GM18508 (cell line): ENCODE measurements around the gene NEGR1.

ENCODE experiments used
- ATAC-seq: cut with Tn5 transposase; IDR thresholded peaks from one replicate; pipeline ENCODE4 v1.9.1; 2021; ENCODE audit warnings: moderate number of reproducible peaks; ENCODE audit not compliant: insufficient read depth, unreplicated experiment

Gene NEGR1

DNA sequence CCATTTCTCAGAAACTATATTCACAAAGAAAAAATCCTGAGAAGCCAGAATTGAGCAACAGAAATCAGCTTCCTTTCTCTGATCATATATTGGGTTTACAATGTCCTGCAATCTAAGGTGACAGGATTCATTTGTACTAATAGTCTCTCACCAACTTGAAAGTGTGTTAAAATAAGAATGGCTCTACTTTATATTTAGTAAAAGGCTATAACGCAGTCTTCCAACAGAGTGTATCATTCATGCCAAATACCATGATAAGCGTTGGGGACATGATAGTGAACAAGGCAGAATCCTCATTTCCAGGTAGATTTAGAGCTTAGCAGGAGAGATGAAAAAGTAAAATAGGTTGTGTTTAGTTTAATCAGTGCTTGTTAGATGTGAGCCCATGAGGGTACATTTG, 682.3 kb downstream of the NEGR1 start:
- no peak for ATAC-seq

DNA sequence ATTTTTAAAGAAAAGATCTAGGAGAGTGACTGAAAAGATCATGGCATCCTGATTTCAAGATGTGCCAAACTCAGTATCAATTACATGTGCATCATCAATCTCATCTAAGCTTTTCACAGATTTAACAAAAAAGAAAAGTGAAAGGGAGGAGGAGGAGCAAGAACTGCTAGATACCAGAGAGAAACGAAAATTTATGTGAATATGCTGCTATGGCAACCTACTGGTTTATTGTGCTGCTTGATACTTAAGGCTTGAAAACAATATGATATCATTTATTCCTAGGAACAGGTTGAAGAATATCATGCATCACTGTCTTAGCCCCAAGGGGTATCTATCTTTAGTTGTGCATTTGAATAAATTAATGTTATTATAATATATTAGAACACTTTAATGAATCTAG, 683.0 kb downstream of the NEGR1 start:
- ATAC-seq = no peak

GRCh38 chr1:71593523-71593922, 688.8 kb downstream of the NEGR1 start:
- ATAC-seq = no peak

DNA sequence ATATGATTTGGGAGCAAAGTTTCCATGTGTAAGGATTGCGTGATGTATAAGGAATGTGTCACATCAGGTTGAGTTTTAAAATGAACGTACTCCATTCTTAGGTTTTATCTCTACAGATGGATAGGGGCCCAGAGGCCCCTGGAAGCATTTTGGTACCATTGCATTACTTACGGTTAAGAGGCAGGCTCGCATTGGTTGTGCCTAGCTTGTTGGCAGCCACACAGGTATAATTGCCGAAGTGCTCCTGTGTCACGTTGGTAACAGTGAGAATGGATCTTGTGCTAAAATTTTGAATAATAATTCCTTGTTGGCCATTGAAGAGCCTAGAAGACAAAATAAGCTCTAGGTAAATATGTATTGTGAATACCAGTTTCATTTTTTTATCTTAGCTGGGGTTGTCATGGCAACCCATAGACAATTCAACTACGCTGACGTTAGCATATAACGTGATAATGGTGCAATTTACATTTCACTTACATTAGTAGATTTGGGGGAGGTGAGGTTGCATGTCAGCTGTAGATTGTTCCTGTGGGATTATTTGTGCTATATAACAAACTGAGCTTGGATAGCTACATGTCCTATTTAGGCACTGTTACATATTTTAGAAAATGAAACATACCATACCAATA, 689.6 kb downstream of the NEGR1 start:
- ATAC-seq = no peak

- no peak for ATAC-seq
These were observed 693.3 kb downstream of the NEGR1 start for GRCh38 chr1:71589005-71589404.

DNA sequence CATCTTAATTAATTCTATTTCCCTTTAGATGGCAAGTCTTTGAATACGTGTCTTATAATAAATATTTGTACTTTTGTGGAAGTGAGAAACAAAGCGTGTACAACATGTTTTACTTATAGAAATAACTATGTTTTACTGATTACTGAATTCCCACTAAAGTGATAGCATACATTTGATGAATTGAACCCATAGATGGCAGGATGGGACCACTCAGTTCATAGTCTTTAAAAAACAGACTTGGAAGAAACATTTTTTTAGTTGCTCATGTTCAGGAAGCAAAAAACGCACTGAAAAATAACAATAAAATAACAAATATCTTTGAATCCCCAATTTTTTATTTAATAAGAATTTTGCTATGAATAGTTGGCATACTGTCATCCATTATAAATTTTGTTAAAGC, 694.4 kb downstream of the NEGR1 start:
- ATAC-seq = no peak

DNA sequence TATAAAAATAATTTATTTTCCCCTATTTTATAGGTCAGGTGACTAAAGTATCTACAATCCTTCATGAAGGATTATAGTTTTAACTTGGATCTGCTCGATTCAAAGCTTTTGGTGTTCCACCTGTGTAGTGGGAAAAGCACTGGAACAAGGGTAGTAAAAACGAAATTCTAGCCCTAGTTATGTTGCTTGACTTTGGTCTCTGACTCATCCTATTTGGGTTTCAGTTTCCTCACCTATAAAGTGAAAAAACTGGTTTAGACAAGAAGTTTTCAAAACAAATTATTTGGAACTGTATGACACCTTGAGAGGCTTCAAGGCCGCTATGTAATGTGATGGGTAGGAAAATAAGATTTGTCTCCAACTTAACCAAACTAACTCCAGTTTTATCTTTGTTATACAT, 696.3 kb downstream of the NEGR1 start:
- ATAC-seq = peak; percentile 48

- ATAC-seq = no peak
These were observed 698.6 kb downstream of the NEGR1 start for GRCh38 chr1:71583756-71584155.

DNA sequence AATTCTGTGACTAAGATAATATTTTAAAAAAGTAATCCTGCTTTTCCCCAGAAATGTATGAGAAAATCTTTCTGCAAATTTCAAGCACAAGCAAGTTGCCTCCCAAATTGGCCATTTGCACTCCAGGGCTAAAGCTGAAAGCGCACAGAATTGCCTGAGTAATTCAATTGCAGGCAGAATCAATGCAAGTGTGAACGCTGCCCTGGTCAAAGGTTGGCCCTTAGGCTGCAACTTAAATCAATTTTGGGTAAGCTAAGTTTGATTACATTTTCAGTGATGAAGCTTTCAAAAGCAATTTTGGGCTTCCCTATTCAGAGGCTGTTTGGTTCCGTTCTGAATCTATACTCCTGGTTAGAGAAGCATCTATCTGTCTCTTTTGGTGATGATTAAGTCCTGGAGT, 699.7 kb downstream of the NEGR1 start:
- no peak for ATAC-seq

DNA sequence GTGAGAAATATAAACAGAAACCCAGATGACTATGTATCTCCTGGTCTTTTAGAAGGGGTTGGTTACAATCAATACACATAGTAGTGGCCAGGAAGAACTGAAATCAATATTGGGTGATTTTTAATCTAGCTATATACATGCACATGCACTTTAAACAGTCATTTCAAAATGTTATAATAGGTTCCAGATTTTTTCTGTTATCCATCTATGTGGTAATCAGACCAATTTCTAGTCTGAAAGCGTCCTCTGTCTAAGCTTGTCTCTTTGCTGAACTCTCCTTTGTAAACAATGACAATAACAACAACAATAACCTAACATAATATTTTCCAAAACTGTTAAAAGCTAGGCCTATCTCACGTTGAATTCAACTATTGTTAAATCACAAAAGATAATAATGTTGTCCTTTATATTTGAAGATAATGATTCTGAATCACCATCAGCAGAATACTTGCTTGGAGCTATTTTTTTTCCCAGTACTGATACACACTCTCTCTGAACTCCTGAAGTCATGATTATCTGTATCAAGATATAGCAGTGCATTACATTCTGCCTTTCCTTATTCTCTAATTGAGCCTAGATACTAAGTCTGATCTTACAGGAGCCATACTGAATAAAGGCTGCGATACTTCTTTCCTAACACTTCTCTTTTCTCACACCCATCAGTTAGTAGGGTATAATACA, 704.7 kb downstream of the NEGR1 start:
- no peak for ATAC-seq

DNA sequence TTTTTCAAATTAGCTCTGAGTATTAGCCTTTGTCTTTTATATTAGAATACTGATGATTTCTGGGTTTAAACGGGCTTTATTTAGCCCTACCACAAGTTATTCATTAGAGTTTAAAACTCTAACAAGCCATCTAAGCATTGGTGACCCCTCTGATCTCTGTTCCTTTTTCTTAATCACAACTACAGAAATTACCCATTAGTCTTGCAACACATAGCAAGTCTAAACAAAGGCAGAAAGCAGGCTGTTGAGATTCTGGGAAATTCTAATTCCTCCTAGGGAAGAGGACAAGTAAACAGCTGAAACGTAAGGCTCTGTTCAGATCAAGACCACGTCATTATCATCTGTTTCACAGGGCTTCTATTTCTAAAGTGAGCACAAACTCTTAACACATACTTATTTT, 710.3 kb downstream of the NEGR1 start:
- peak; percentile 75 for ATAC-seq

- ATAC-seq = no peak
These were observed 715.9 kb downstream of the NEGR1 start for GRCh38 chr1:71566413-71566812.

- ATAC-seq = no peak
These were observed 716.5 kb downstream of the NEGR1 start for GRCh38 chr1:71565831-71566230.

- ATAC-seq = no peak
These were observed 717.1 kb downstream of the NEGR1 start for GRCh38 chr1:71565262-71565661.

DNA sequence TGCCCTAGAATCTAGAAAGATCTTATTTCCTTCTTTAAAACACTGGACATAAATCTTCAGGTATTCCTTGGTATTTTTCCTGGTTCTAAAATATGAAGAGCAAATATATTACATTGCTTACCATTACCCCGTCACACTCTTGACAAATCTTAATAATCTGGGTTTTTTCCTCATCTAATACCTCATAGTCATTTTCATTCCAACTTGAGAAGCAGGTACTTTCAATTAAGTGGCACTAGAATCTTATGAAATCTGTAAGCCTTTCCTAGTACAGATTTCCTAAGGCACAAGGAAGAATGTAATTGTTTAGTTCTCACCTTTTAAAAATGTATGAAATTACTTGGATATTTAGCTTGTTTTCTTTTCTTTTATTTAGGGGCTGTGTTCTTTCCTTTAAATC, 720.0 kb downstream of the NEGR1 start:
- ATAC-seq = no peak

DNA sequence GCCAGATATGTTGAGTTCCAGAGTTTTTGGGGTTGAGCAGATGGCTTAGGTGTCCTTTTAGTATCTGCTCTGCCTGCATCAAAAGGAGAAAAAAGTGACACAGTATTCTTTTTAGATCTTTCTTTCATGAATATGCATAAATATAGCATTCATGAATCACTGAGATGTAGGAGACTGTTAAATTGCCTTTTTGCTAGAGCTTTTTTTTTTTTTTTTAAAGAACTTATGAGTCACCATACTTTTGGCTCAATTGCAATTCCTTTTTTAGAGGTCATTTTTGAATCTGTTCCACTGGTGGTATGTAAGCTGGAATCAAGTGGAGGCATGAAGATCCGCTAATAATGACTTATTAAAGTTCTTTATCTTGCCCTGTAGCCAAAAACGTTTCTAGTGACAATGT, 720.6 kb downstream of the NEGR1 start:
- ATAC-seq = no peak

- no peak for ATAC-seq
These were observed 721.1 kb downstream of the NEGR1 start for GRCh38 chr1:71561206-71561605.

DNA sequence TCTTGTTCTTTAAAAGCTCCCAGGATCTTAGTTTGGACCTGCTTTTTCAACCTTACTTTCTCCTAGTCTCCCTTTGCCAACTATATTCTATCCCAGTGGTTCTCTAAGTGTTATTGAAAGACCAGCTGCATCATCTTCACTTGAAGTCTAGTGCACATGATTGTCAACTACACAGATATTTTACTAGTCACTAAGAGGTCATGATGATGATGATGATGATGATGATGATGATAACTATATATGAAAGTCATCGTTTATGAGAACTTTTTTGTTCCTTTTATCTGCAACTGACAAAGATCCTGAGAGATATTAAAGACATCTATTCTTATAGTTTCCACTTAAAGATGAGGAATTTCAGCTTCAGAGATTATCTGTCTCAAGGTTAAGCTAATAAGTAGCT, 722.5 kb downstream of the NEGR1 start:
- ATAC-seq = no peak

DNA sequence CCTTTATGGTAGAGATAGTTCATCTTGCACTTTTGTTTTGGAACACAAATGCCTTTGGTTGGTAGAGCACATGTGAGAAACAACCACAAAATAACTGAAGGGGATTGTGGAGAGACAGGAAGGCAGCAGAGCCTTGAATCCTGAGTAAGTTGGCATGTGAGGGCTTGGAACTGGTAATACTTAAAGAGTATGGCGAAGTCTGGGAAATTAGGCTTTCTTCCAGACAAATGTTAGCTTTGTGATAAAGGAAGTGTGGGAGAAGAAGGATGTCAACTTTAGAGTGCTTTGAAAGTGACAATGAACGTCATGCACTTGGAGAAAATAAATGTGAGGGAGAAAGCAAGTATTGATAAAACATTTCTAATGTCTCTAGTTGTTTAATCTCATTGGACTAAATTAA, 725.2 kb downstream of the NEGR1 start:
- no peak for ATAC-seq

DNA sequence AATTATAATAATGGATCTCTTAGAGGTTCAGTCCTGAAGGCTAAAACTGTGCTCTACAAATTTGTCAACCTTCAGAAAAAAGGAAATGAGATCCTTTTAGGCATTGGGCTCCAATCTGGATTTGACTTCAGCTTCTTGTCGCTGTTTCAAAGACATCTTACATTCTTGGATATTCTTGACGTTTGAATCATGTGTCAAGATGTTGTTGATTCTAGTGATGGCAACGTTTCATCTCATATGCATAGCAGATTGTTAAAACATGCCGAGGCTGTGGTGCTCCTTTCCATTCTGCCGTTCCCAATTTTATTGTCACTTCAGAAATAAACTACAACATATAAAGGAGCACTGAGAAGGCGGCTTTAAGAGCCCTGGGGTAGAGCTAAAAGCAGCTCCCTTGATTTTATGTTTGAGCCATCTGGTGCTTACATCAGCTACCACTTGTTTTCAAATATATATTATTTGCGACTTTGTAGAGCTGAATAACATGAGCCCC, 733.9 kb downstream of the NEGR1 start:
- no peak for ATAC-seq

DNA sequence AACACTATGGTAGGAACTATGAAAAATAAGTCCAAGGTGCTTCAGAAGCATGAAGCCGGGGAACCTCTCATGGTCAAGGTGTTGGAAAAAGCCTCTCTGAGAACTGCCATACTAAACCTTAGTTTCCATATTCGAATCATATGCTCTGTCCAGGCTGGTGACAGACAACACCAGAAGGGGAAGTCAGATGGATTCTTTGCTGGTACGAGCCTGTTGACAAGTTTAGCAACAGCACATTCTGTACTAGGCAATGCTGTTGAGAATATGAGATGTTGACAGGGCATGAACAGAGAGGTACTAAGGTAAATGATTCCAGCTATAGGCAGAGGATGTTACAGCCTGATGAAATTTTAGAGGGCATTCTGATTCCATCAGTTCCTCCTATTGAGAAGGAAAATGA, 740.2 kb downstream of the NEGR1 start:
- no peak for ATAC-seq

GRCh38 chr1:71533950-71534349, 748.4 kb downstream of the NEGR1 start:
- no peak for ATAC-seq
